Astrocyte of the spinal cord (primary cell): ENCODE data around the gene STK11.

ENCODE experiments used
- DNase-seq: peaks from one replicate; pipeline ENCODE4 v3.0.0; 2011; ENCODE audit warnings: low read depth, low spot score
- H3K4me3 ChIP-seq: 2 replicates; pipeline ENCODE4 v1.5.1; 2011; ENCODE audit warnings: low read depth, mild to moderate bottlenecking, low read length, moderate library complexity
- CTCF ChIP-seq: IDR thresholded peaks from 2 replicates; pipeline ENCODE4 v1.5.1; 2012; ENCODE audit warnings: low read depth, mild to moderate bottlenecking, low read length, inconsistent platforms
- in situ Hi-C: cut with HindIII; loops from 2 replicates; pipeline ENCODE4 v1.10.0; 2017; ENCODE audit warnings: low sequenced_read_pairs

Gene STK11

GRCh38 chr19:1239796-1240737 lies 34.5 kb downstream of the STK11 start:
- TF ChIP-seq CTCF: peak; percentile 65
- H3K4me3 ChIP-seq: peak overlapping the region; percentile 28
- in situ Hi-C loops: no loop called here
- DNase-seq: peak; percentile 87

GRCh38 chr19:1240925-1241324 lies 35.3 kb downstream of the STK11 start:
- in situ Hi-C loops: no loop called here
- TF ChIP-seq CTCF: no peak
- no peak for DNase-seq
- no peak overlapping the region for H3K4me3 ChIP-seq

GRCh38 chr19:1241417-1242095 lies 36.0 kb downstream of the STK11 start, which contains the start of gene ATP5F1D:
TSS of gene ATP5F1D (plus strand) at chr19:1241751. CDS start at chr19:1241851, 100 bp downstream.
- H3K4me3 ChIP-seq: peak within 1 kb of the TSS; percentile 68
- in situ Hi-C loops: no loop called here
- TF ChIP-seq CTCF: no peak
- peak; percentile 94 for DNase-seq

GRCh38 chr19:1243768-1244692 lies 38.5 kb downstream of the STK11 start:
- TF ChIP-seq CTCF: peak; percentile 92
- DNase-seq: peak; percentile 79
- H3K4me3 ChIP-seq: no peak overlapping the region
- in situ Hi-C loops: no loop called here

- no peak for TF ChIP-seq CTCF
- DNase-seq: no peak
- H3K4me3 ChIP-seq: no peak overlapping the region
- in situ Hi-C loops: no loop called here
These were observed 39.3 kb downstream of the STK11 start for GRCh38 chr19:1244693-1245451.
